Suppressor macrophage treated with lipopolysaccharide for 1 hour (primary cell): ENCODE data around the gene CTU2.

Experiments used
- DNase-seq, 3 donors: peaks; one replicate each; pipeline ENCODE4 v3.0.0-alpha.2; 2020 to 2022

CTU2 gene

DNA sequence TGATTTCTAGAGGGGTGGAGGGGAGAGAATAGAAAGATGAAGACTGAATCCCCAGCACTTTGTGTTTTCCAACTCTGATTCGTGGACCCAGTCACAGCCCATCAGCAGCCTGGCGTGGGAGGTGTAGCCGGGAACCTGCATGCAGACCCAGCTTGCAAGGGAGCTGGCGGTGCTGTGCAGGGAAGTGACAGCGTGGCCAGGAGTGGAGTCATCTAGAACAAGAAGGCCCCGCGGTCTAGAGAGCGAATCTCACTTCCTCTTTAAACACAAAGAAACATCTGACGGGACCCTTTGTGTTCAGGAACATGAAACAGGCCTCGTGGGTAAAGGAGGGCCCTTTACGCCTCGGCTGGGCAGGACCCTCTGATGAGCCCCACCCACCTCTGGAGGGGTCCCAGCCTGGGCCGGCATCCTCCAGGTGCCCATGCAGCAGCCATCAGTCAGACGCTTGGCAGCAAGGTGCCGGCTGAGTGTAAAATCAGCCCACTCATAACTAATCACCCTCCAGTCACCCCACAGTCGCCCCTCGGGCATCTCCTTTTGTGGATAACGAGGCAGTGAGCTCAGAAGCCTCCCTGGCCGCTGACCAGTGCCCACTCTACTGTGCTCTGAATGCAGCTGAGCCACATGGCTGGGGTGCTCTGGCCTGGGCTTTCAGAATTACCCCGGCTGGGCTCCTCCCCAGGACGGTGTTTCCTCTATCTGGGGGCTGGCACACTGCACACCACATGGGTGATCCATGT lies 24.4 kb upstream of the CTU2 start:
- peak; percentile 93 to 95 (median 93) for DNase-seq

DNA sequence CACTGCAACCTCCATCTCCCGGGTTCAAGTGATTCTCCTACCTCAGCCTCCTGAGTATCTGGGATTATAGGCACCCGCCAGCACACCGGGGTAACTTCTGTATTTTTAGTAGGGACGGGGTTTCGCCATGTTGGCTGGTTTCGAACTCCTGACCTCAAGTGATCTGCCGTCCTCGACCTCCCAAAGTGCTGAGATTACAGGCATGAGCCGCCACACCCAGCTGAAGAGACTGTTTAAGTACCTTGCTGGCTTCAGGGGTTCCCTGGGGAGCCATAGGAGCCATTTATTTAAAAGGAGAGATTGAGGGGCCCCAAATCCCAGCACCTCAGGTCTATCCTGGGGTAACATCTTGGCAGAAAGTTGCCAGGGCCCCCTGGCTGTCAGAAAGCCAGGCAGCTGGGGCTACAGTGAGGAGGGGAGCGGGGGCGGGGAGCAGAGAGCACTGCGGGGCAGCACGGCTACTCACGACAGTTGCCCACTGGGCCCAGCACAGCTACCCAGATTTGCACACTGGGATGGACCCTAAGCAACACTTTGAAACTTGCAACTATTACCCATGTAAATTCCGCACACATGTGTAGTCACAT lies 21.6 kb upstream of the CTU2 start:
- no peak for DNase-seq

DNA sequence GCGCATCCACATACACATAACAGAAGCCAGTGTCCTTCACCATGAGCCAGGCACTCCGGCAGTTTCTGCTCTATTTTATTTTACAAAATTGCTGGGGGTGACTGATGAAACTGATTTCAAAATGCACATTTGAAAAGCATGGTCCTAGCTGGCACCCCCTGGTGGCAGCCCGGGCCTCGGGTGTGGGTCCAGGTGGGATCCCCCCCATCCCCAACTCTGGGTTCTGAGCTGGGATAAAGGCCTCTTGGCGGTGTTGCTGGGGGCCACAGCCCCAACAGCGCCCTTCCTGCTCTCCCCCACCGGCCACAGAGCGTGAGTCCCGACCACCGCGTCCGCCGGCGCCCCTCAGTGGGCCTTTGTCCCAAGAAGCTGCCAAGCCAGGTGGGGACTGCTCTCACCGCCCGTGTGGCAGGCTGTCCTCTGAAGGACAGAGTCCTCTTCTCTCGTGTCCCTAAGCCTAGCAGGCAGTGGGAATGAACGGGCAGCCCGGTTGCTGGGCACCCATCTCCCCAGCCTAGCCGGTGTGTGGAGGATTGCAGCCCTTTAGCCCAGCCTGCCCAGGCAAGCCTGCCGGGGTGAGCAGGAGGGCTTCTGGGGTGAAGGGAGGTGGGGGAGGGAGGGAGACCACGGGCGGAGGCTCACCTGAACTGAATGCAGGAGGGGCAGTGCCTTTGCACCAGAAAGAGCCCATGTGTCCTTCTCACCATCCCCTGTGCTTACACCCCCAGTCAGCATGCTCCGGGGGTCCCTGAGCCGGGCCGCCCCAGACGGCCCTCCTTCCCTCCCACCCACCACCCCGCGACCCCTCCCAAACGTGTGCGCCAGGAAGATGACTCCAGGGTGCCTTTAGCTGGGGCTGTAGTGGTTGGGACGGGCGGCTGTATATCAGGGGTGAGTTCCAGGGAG lies 20.9 kb upstream of the CTU2 start:
- DNase-seq = peak; percentile 85 to 91 (median 90)

DNA sequence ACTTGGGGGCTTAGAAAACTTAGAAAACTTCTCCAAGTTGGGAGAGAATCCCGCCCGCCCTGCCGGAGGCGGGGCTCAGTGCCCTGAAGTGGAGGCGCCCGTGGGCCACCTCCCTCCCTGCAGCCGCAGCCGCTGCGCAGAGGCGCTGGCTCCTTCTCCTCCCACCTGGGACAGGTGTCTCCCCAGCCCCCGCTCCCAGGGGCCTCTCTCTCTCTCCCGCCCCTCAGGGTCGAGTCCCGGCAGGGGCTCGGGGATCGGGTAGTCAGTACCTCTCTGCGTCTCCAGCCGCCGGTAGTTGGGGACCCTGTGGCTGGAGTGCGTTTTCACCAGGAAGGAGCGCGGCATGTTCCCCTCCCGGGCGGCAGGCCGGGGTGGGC lies 20.3 kb upstream of the CTU2 start:
- DNase-seq = peak; percentile 50 to 70 (median 52)

DNA sequence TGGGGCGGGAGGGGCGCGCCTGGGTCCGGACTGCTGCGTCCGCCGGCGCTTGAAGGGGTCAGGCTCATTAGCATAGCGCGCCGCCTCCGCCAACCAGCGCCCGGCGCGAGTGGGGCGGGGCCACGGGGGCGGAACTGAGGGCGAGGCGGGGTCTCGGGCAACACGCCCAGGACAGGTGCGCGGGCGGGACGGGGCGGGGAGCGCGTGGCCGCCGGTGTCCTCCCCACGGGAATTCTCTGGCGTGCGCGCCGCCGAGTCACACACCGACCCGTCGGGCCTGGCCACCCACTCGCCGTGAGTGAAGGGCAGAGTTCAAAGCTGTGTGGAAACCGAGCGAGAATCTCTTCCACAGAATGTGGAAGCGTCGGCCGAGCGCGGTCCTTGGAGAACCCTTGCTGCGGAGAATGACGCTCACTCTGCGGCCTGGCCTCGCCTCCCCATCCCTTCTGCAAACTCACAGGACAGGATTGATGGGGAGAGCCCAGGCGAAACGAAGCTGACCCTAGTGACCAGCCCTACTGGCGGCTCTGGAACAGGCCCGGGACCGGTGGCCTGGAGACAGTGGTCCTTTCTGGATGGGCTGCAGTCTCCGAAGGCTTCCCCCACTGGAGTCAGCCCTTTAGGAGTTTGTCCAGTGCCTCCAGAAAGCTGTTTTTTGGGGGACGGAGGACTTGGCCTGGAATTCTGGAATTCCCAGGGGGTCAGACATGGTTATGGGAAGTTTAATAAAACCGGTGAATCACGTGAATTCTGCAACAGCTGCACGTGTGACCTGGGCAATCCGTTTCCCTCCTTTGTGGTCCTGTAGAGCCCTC lies 19.7 kb upstream of the CTU2 start, which contains the start of gene SNAI3:
TSS of gene SNAI3 (minus strand) at position 69 of the 815 bp plus-strand sequence. CDS start 101 bp downstream, outside the sequence.
- DNase-seq = peak; percentile 90 to 96 (median 95)

DNA sequence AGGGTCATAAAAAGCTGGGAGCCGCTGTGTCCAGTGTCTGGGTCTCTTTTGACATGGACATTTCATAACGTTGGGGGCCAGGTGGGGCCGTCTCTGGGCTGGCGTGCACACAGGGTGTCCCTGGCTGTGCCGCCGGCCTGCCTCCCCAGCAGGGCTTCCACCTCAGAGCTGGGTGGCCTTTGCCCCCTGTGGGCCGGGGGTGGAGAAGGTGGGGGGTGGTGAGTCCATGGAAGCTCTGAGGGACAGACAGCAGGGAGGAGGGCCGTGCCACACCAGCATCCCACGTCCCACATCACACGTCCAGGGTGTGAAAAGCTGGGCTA lies 19.1 kb upstream of the CTU2 start:
- DNase-seq = no peak

DNA sequence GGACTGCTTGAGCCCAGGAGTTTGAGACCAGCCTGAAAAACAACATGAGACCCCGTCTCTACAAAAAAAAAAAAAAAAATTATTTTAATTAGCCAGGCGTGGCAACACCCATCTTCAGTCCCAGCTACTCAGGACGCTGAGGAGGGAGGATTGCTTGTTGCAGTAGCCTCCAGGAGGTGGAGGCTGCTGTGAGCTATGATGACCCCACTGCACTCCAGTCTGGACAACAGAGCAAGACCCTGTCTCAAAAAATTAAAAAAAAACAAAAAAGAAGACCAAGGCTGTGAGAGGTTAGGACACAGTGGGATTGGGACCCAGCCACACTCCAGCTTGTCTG lies 18.7 kb upstream of the CTU2 start:
- DNase-seq = no peak

DNA sequence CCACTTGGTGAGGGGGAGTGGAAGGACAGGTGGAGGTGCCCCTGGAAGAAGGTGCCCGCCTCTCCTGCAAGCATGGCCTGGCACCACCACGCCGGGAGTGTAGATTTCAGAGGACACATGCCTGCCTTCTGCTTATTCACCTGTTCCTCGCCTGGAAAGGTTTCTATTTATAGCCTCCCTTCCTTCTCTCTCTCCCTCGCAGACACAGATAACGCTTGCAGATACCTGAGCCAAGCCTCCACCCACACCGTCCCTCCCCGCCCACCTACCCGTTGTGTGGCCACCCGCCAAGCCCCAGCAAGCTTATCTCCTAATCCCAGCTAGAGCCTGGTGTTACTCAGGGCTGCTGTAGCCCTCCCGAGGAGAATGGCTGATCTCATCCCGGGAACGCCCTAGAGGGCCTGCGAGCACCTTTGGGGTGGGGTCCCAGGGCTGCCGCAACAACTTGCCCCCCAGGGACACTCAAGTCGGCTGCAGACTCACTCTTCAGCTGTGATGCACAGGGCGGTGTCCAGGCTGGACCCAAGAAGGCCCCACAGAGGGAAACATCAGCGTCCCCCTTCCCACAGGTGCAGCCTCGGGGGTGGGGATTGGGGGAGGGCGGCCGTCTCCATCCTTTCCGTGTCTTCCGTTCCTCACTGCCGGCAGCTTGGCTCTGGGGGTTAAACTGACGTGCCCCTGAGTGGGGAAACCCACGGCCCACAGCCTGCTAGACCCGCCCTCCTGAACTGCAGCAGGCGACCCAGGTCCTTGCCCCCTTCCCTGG lies 18.1 kb upstream of the CTU2 start:
- no peak for DNase-seq

DNA sequence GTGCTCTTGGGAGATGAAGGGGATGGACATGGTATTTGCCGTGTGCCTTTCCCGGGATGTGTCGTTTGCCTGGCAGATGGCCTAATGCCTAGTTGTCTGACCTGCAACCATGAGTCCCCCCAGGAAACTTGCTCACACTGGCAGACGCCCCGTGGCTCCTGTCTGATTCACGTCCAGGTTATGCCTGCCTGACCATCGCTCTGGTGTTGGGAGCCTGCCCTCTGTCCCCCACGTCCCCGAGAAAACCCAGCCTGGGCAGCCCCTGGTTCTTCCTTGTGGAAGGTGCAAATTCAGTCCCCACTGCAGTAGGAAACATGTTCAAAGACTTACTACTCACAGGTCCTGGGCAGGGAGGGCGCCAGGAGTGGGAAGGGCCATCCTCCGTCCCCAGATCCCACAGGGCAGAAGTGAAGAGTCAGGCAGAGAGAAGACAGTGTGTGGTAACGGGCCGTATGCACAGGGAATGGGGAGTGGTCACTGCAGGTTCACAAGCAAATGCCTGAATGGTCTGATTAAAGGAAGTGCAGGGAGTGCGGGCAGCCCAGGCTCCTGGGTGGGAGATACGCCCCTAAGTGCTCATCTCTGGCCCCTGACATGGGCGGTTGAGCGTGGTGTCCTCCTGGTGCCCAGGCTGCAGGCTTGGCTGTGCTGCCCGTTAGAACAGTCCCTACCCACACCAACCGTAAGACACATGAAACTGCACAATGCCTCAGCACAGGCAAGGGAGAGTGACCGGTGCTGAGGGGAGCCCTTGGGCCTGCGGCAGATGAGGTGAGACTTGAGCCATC lies 15.8 kb upstream of the CTU2 start:
- no peak for DNase-seq

DNA sequence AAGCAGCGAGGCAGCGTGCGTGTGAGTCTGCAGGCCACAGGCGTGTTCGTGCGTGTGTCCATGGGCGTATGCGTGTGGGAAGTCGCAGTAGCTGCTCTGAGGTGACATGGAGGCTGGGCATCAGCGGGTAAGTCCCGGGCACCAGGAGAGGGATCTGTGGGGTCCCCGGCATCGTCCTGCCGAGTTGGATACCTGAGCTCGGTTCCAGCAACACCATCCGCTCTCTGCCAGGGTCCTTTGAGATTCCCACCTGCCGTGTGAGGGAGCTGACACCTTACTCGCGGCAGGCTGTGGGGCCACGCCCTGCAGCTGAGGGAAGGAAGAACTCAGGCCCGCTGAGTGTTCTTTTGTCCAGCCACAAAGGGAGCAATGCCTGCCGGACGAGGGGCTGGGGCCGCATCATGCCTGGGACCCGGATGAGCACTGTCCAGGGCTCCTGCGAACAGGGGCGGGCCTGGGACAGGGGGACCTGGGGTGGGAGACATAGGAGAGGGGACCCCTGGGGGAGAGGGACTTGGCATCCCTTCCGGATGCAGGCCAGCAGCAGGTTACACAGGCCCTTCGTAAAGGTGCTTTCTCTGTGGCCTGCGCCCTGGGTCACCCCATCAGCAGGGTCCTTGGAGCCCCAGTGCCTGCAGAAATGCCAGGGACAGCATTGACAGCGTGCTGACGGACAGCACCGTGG lies 15.0 kb upstream of the CTU2 start:
- no peak for DNase-seq

DNA sequence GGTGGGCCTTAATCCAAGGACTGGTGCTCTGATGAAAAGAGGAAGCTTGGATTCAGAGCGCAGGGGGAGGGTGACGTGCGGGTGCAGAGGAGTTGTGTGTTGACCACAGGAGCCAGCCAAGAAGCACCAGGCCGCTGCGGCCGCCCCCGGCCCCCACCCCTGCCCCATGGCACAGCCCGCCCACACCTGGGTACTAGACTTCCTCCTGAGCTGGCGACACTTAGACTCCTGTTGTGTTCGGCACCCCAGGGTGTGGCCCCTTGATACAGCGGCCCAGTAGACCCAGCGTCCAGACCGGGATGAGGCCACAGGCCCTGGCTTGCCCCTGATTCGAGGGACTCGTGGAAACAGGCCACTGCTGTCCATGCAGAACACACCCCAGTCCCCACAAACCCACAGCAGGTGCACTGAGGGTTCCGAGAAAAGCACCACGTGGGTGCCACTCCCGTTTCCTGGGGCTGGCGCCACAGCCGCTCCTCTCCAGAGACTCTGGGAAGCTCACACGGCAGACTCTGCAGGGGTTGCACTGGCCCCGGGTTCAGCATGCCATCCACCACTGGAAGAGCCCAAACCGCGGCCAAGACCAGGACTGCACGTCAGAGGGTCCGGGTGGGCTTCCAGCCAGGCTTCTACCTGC lies 14.3 kb upstream of the CTU2 start:
- peak; percentile 80 to 94 (median 88) for DNase-seq

DNA sequence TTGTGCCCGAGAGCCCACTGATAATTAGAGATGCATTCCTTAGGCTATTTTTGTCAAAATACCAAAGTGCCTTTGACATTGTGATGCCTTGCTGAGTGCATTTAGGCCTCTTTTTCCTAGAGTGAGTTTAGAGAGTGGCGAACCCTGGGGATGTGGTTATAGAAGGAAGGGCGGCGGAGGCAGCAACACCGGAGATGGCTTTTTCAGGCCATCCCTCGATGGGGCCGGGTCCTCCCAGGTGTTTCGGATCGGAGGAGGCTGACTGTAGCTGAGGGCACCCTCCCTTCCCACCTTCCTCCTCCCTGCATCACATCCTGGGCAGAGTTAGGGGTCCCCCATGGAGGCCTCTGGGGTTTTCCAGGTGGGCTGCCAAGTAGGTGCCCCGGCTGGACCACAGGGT lies 13.4 kb upstream of the CTU2 start:
- no peak for DNase-seq

DNA sequence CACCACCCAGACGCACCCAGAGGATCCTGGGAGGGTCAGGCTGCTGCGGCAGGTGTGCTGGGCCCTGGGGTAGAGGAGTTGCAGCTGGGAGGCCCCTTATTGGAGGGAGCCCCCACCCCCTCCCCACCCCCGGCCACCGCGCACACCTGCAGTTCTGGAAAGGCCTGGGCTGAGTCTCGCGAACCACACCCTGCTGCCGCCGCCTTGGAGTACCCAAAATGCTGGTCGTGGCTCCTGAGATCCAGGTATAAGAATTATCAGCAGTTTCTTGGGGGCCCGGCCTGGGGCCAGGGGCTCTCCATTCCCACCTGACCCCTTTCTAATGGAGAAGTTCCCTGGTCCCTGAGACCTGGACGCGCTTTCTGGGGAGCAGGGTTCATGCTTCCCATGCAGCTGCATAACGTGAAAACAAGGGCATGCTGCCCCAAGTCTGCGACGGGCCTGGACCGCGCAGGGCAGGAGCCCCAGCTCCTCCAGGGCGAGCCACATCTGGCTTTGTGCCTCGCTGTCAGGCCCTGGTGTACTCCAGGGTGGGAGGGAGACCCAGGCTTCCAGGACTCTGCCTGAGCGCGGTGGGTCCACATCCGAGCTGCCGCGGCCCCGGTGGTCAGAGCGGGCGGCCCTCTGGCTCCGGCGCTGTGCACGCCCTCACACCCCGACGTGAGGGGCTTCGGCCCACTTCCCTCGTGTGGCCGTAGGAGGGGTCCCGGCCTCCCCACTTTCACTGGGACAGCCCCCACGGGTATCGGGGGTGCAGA lies 12.7 kb upstream of the CTU2 start:
- no peak for DNase-seq

DNA sequence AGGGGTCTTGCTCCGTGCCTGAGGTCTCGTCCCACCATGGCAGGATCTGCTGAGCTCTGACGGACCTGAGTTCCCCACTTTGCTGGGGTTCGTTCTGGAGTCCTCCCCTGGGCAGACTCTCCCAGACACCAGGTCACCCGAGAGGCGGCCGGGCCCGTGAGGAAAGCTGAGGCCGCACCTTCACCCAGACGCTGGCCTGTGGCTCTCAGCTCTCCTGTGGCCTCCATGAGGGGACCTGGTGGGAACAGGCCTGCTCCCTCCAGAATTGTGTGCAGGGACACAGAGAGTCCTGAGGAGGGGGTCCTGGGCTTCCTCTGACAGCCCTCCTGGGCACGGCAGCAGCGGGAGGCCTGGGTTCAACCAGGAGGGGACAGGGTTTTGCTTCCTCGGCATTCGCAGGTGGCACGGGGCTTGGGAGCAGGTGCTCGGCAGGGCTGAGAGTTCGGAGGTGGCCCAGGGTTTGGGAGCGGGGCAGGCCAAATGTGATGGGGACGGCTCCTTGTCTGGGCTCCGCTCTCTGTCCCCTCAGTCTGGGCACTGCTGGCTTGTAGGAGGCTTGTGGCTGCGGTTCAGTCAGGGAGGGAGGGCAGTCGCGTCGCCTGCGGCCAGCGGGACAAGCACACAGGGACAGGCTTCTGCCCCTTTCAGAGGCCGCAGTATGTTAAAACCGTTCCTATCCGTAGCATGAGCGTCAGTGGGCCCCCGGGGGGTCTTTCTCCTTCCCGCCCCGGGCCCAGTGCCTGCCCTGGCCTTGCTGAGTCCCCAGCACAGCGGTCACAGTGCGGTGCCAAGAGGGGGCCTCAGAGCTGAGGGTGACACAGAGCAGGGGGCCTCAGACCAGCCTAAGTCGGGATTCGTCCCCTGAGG lies 11.8 kb upstream of the CTU2 start:
- DNase-seq = no peak

DNA sequence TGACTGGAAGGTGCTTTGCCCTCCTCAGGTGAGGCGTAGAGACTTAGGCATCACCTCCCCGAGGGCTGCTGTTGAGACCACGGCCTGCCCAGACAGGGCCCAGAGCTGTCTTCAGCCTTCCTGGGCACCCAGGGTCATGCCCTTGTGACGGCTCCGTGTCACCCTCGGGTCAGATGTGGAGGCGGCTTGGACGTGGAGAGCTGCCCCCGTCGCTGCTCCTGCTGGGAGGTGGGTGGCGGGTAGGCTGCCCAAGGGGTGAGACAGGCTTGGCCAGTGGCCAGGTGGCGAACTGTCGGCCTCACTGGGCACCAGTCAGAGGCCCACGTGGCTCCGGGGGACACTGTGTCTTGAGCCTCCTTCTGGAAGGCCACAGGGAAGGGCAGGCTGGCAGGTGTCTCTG lies 11.1 kb upstream of the CTU2 start:
- DNase-seq = no peak

DNA sequence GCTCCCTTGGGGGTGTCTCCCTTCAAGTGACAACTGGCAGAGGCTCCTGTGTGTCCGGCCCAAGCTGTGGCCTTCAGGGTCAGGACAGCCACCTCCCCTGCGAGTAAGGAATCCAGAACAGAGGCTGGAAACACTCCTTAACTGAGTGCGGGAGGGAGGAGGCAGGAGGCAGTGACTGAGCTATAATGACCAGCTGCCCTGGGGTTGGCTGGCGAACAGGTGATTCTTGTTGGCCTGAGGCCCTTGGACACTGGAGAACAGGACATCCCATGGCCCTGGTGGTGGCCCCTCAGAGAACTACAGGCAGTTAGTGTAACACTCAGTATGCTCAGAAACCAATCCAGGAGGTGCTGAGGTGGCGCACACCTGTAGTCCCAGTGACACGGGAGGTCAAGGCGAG lies 10.6 kb upstream of the CTU2 start:
- no peak for DNase-seq

DNA sequence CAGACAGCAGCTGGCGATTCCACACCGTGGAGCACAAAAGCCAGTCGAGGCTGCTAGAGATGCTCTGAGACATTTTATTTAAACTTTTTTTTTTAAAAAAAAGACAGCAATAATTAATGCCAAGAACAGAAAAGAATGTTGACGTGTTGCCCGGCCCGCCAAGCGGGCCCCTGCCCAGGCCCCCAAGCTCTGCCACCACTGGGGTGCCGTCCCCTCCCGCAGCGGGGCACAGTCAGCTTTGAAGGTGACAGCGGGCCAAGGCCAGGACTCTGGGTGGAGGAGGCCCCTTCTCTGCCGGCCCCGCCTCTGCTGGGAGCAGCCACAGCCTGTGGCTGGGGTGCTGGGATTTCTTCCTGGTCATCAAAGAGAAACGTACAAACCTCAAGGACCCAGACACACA lies 9.9 kb upstream of the CTU2 start:
- no peak for DNase-seq

DNA sequence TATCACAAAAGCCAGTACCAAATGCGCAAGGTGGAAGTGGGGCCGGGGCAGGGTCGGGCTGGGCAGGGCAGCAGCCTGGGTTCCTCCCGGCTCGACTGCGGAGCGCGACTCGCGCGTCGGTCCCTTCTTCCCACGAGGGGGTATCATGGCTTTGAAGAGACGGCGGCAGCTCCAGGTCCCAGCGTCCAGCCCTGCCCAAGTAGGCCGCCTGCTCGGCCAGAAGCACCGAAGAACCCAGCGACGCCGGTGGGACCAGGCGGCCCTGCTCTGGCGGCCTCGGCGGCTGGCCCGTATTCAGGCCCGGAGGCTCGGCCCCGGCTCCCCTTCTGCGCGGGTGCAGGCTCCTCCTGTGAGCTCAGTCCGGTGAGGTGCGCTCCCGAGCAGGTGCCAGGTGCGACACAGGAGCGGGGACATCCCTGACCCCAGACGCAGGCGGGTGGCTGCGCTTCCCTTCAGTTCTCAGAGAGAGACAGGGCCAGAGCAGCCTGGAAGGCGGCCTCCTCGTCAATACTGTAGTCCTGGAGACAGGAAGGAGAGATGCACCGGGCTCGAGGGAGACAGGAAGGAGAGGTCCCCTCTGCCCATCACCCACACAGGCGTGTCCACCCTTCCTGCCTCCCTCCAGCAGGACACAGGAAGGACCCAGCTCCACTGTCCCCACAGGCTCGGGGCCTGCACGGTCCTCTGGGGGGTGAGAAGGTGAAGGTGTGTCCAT lies 9.0 kb upstream of the CTU2 start:
- DNase-seq = no peak
